D721Med (cell line): ENCODE data around the gene NENF.
A peak's percentile ranks its signal among the peaks of the same experiment; 100 is the strongest.

Experiments used
- DNase-seq: peaks from one replicate; pipeline ENCODE4 v3.0.0; 2011; ENCODE audit warnings: low spot score; ENCODE audit not compliant: insufficient read length
- FAIRE-seq: peaks from 2 replicates; lab custom pipeline; 2011; peaks lifted over from hg19 to GRCh38; lab: Jason Lieb, UNC
- CTCF ChIP-seq: IDR thresholded peaks from 2 replicates; pipeline ENCODE4 v1.5.1; 2012; ENCODE audit warnings: mild to moderate bottlenecking, control low read depth; ENCODE audit not compliant: insufficient read depth; ENCODE audit errors: missing control alignments

NENF gene

GRCh38 chr1:212446333-212446732, 13.6 kb downstream of the NENF start:
- DNase-seq, result no peak
- no peak for TF ChIP-seq CTCF
- no peak for FAIRE-seq

GRCh38 chr1:212447478-212447877, 14.8 kb downstream of the NENF start:
- no peak for FAIRE-seq
- DNase-seq, result no peak
- TF ChIP-seq CTCF, result no peak

GRCh38 chr1:212450331-212450881, 17.7 kb downstream of the NENF start:
- TF ChIP-seq CTCF, result no peak
- DNase-seq (no peak), FAIRE-seq (peak; percentile 89)

- DNase-seq (no peak), FAIRE-seq (no peak)
- no peak for TF ChIP-seq CTCF
Observed at GRCh38 chr1:212451416-212452322, 18.9 kb downstream of the NENF start.

- no peak for DNase-seq
- FAIRE-seq, result no peak
- TF ChIP-seq CTCF, result no peak
Observed at GRCh38 chr1:212452323-212453155, 19.8 kb downstream of the NENF start.

GRCh38 chr1:212453156-212453857, 20.6 kb downstream of the NENF start:
- TF ChIP-seq CTCF, result no peak

More at GRCh38 chr1:212453156-212453857, 20.6 kb downstream of the NENF start:
- DNase-seq (no peak), FAIRE-seq (no peak)
